ENCODE data around the gene PPP2CA. TPM values are rescaled to one million over a fixed set of nuclear protein-coding genes. Genes with fewer than 3 reads are reported as not detected.

Gene PPP2CA
- total and polyA plus RNA-seq, 2 of the 13 experiments (the other 11 are each of a cell fraction or from before 2014, with no cell fraction given) = 82.4 to 171 TPM

DNA sequence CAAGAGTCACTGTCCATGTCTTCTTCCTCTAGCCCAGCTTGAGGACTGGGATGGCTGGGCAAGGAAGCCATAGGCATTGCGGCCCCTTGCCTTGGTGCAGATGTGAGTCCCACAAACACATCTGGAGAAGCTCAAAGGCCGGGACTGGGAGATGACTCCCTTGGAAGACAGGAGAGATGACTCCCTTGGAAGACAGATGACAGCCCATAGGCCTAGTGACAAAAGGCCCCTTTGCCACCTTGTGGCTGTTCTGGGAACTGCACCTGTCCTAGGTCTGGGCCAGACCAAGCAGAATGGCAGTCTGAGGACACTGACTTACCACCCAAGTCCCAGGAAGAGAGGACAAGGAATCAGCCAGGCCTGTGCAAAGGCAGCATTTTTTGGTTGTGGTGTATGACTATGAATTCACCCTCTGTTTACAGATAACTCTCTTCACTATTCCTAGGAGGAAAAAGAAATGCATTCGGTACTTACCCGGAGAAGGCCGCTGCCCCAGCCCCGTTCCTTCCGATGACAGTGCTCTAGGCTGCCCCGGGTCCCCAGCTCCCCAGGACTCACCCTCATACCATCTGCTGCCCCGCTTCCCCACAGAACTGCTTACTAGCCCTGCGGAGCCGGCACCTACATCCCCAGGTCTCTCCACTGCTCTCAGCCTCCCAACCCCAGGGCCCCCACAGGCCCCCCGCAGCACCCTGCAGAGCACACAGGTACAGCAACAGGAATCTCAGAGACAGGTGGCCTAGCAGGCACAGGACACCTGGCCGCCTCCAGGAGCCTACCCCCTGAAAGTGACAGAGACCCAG, 79.9 kb downstream of the PPP2CA start (continued):
- TF ChIP-seq MTF2 (CRISPR knock-in tag; IDR thresholded peaks at IDR 0.05; ENCODE audit: borderline replicate concordance) (no peak), FOXJ3 (CRISPR knock-in tag; IDR thresholded peaks at IDR 0.05; ENCODE audit: borderline replicate concordance) (no peak), ZNF296 (CRISPR knock-in tag; conservative IDR thresholded peaks at IDR 0.05) (no peak), ZNF207 (IDR thresholded peaks at IDR 0.05; ENCODE audit: borderline replicate concordance) (no peak), SOX5 (CRISPR knock-in tag; IDR thresholded peaks at IDR 0.05; ENCODE audit: borderline replicate concordance) (0 out of 2 replicates have a peak, but pooled peaks have one; percentile 16), CAMTA2 (CRISPR knock-in tag; IDR thresholded peaks at IDR 0.05; ENCODE audit: borderline replicate concordance) (no peak), NBN (conservative IDR thresholded peaks at IDR 0.05) (no peak), SIN3B (IDR thresholded peaks at IDR 0.05; ENCODE audit: low read length) (no peak), FOXA1 (IDR thresholded peaks at IDR 0.05) (no peak), FOXA1 (CRISPR knock-in tag; IDR thresholded peaks at IDR 0.05) (no peak), FOXK2 (IDR thresholded peaks at IDR 0.05) (no peak), ERF (CRISPR knock-in tag; IDR thresholded peaks at IDR 0.05) (no peak), ZBTB3 (CRISPR knock-in tag; IDR thresholded peaks at IDR 0.05; ENCODE audit: borderline replicate concordance, low read depth) (no peak), ZNF713 (CRISPR knock-in tag; IDR thresholded peaks at IDR 0.05) (no peak), SOX13 (IDR thresholded peaks at IDR 0.05) (no peak), SOX13 (CRISPR knock-in tag; conservative IDR thresholded peaks at IDR 0.05 in 1 of 2, IDR thresholded peaks at IDR 0.05 in 1 of 2) (no peak), GATA4 (IDR thresholded peaks at IDR 0.05; ENCODE audit: borderline replicate concordance, low read depth) (no peak)
- TF ChIP-seq, protein P1, sequence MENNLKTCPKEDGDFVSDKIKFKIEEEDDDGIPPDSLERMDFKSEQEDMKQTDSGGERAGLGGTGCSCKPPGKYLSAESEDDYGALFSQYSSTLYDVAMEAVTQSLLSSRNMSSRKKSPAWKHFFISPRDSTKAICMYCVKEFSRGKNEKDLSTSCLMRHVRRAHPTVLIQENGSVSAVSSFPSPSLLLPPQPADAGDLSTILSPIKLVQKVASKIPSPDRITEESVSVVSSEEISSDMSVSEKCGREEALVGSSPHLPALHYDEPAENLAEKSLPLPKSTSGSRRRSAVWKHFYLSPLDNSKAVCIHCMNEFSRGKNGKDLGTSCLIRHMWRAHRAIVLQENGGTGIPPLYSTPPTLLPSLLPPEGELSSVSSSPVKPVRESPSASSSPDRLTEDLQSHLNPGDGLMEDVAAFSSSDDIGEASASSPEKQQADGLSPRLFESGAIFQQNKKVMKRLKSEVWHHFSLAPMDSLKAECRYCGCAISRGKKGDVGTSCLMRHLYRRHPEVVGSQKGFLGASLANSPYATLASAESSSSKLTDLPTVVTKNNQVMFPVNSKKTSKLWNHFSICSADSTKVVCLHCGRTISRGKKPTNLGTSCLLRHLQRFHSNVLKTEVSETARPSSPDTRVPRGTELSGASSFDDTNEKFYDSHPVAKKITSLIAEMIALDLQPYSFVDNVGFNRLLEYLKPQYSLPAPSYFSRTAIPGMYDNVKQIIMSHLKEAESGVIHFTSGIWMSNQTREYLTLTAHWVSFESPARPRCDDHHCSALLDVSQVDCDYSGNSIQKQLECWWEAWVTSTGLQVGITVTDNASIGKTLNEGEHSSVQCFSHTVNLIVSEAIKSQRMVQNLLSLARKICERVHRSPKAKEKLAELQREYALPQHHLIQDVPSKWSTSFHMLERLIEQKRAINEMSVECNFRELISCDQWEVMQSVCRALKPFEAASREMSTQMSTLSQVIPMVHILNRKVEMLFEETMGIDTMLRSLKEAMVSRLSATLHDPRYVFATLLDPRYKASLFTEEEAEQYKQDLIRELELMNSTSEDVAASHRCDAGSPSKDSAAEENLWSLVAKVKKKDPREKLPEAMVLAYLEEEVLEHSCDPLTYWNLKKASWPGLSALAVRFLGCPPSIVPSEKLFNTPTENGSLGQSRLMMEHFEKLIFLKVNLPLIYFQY (CRISPR knock-in tag; IDR thresholded peaks at IDR 0.05; ENCODE audit: borderline replicate concordance) = 0 out of 2 replicates have a peak, but pooled peaks have one; percentile 34
- TF ChIP-seq, protein P2, sequence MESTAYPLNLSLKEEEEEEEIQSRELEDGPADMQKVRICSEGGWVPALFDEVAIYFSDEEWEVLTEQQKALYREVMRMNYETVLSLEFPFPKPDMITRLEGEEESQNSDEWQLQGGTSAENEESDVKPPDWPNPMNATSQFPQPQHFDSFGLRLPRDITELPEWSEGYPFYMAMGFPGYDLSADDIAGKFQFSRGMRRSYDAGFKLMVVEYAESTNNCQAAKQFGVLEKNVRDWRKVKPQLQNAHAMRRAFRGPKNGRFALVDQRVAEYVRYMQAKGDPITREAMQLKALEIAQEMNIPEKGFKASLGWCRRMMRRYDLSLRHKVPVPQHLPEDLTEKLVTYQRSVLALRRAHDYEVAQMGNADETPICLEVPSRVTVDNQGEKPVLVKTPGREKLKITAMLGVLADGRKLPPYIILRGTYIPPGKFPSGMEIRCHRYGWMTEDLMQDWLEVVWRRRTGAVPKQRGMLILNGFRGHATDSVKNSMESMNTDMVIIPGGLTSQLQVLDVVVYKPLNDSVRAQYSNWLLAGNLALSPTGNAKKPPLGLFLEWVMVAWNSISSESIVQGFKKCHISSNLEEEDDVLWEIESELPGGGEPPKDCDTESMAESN (CRISPR knock-in tag; conservative IDR thresholded peaks at IDR 0.05) = no peak
- TF ChIP-seq, protein P3, sequence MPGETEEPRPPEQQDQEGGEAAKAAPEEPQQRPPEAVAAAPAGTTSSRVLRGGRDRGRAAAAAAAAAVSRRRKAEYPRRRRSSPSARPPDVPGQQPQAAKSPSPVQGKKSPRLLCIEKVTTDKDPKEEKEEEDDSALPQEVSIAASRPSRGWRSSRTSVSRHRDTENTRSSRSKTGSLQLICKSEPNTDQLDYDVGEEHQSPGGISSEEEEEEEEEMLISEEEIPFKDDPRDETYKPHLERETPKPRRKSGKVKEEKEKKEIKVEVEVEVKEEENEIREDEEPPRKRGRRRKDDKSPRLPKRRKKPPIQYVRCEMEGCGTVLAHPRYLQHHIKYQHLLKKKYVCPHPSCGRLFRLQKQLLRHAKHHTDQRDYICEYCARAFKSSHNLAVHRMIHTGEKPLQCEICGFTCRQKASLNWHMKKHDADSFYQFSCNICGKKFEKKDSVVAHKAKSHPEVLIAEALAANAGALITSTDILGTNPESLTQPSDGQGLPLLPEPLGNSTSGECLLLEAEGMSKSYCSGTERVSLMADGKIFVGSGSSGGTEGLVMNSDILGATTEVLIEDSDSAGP (CRISPR knock-in tag; IDR thresholded peaks at IDR 0.05; ENCODE audit: borderline replicate concordance) = no peak
- TF ChIP-seq, protein P4, sequence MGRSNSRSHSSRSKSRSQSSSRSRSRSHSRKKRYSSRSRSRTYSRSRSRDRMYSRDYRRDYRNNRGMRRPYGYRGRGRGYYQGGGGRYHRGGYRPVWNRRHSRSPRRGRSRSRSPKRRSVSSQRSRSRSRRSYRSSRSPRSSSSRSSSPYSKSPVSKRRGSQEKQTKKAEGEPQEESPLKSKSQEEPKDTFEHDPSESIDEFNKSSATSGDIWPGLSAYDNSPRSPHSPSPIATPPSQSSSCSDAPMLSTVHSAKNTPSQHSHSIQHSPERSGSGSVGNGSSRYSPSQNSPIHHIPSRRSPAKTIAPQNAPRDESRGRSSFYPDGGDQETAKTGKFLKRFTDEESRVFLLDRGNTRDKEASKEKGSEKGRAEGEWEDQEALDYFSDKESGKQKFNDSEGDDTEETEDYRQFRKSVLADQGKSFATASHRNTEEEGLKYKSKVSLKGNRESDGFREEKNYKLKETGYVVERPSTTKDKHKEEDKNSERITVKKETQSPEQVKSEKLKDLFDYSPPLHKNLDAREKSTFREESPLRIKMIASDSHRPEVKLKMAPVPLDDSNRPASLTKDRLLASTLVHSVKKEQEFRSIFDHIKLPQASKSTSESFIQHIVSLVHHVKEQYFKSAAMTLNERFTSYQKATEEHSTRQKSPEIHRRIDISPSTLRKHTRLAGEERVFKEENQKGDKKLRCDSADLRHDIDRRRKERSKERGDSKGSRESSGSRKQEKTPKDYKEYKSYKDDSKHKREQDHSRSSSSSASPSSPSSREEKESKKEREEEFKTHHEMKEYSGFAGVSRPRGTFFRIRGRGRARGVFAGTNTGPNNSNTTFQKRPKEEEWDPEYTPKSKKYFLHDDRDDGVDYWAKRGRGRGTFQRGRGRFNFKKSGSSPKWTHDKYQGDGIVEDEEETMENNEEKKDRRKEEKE (IDR thresholded peaks at IDR 0.05) = no peak

All from HepG2 (cell line).